Glutamatergic neuron (in vitro differentiated cells): ENCODE measurements around the gene LRRC39. TPM values are rescaled to one million over a fixed set of nuclear protein-coding genes. Genes with fewer than 3 reads are reported as not detected.

Source experiments
- DNase-seq: peaks from one replicate; pipeline ENCODE4 v3.0.0; 2022
- H3K27ac Mint-ChIP-seq: one replicate; pipeline ENCODE4 v1.8.0; 2020; ENCODE audit warnings: mild to moderate bottlenecking, mixed read lengths, inconsistent platforms; ENCODE audit not compliant: unreplicated experiment
- H3K27me3 Mint-ChIP-seq: one replicate; pipeline ENCODE4 v1.8.0; 2020; ENCODE audit warnings: mild to moderate bottlenecking, moderate library complexity, mixed read lengths, inconsistent platforms; ENCODE audit not compliant: unreplicated experiment
- H3K36me3 Mint-ChIP-seq: one replicate; pipeline ENCODE4 v1.8.0; 2020; ENCODE audit warnings: mild to moderate bottlenecking, mixed read lengths, inconsistent platforms; ENCODE audit not compliant: unreplicated experiment
- H3K4me1 Mint-ChIP-seq: one replicate; pipeline ENCODE4 v1.8.0; 2020; ENCODE audit warnings: mild to moderate bottlenecking, low read depth, mixed read lengths, inconsistent platforms; ENCODE audit not compliant: unreplicated experiment
- H3K4me3 Mint-ChIP-seq: one replicate; pipeline ENCODE4 v1.8.0; 2020; ENCODE audit warnings: mild to moderate bottlenecking, mixed read lengths, inconsistent platforms; ENCODE audit not compliant: unreplicated experiment
- H3K9me3 Mint-ChIP-seq: one replicate; pipeline ENCODE4 v1.8.0; 2020; ENCODE audit warnings: mild to moderate bottlenecking, moderate library complexity, mixed read lengths, inconsistent platforms; ENCODE audit not compliant: unreplicated experiment
- long read RNA-seq: library from polyadenylated mRNA; unstranded; transcript quantifications from one replicate; pipeline ENCODE4 v2.0.0, GENCODE V29; 2020; ENCODE audit not compliant: unreplicated experiment
- total RNA-seq: library from RNA; stranded (reverse); fragmentation: NEBNext Ultra II Directional; extraction: Animal tissue kit (Norgen Biotek cat#: 25700); gene quantifications from one replicate; pipeline ENCODE4 v1.2.1, GENCODE V29; 2021; ENCODE audit not compliant: unreplicated experiment
- TF ChIP-seq, protein P1 (sequence below): fragments of 200-600 bp; sonication (generic); IDR thresholded peaks from one replicate; pipeline ENCODE4 v1.5.0; 2021; ENCODE audit not compliant: partially characterized antibody, unreplicated experiment

The LRRC39 gene
- 2.1 TPM for total RNA-seq
- long read RNA-seq, result 0 reads

DNA sequence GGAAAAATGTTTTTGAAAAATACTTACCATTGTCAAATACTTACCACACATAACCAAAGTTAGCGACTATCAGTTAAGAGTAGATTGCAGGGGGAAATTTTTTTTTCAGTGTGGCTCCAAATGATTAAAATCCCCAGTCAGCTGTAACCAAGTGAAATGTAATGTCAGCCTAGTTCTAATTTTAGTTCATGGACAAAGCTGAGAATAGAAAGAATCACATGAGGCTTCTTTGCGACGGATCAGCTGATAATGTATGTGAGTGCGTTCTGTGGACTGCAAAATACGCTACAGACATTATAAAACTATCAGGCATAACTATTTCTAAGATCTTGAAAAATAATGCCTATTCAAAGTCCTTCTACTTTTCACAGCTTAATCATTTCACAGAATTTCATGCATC is at the start of gene LRRC39:
Gene LRRC39, minus strand, starts transcription at position 166 of the 400 bp plus-strand sequence. CDS start 9,740 bp downstream, outside the sequence.
- no peaks in the 10 kb centered on the region for H3K9me3 Mint-ChIP-seq

DNA sequence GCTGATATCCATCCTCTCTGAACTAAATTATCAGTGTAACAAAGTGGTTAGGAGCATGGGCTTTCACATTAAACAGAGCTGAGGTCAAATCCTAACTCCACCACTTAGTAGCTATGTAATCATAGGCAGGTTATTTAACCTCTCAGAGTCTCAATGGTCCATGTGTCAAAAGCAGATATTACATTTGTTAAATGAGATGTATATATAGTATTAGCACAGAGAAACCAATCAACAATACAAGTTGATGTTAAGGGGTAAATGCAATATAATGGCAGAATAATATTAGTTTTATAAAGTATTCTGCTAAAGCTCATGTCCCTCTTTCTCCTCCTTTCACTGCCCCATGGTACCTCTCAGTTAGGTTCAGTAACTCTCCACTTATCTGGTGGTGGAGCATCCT is 44.4 kb upstream of the LRRC39 start:
- TF ChIP-seq, protein P1, sequence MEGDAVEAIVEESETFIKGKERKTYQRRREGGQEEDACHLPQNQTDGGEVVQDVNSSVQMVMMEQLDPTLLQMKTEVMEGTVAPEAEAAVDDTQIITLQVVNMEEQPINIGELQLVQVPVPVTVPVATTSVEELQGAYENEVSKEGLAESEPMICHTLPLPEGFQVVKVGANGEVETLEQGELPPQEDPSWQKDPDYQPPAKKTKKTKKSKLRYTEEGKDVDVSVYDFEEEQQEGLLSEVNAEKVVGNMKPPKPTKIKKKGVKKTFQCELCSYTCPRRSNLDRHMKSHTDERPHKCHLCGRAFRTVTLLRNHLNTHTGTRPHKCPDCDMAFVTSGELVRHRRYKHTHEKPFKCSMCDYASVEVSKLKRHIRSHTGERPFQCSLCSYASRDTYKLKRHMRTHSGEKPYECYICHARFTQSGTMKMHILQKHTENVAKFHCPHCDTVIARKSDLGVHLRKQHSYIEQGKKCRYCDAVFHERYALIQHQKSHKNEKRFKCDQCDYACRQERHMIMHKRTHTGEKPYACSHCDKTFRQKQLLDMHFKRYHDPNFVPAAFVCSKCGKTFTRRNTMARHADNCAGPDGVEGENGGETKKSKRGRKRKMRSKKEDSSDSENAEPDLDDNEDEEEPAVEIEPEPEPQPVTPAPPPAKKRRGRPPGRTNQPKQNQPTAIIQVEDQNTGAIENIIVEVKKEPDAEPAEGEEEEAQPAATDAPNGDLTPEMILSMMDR, result no peak
- H3K9me3 Mint-ChIP-seq, result no peaks in the 10 kb centered on the region
- H3K4me1 Mint-ChIP-seq, result no peaks in the 10 kb centered on the region
- H3K27me3 Mint-ChIP-seq, result no peaks in the 10 kb centered on the region
- no peak for DNase-seq
- H3K27ac Mint-ChIP-seq, result no peak overlapping the region
- H3K4me3 Mint-ChIP-seq, result no peak overlapping the region
- no peaks in the 10 kb centered on the region for H3K36me3 Mint-ChIP-seq

More for the DNA sequence above, at the start of gene LRRC39:
- Mint-ChIP-seq H3K36me3 (no peaks in the 10 kb centered on the region), H3K27me3 (peaks cover 4% of the 10 kb centered on the region), H3K4me1 (no peaks in the 10 kb centered on the region), H3K4me3 (no peak within 1 kb of the TSS), H3K27ac (no peak within 1 kb of the TSS)
- DNase-seq, result no peak
- TF ChIP-seq, protein P1, result no peak

DNA sequence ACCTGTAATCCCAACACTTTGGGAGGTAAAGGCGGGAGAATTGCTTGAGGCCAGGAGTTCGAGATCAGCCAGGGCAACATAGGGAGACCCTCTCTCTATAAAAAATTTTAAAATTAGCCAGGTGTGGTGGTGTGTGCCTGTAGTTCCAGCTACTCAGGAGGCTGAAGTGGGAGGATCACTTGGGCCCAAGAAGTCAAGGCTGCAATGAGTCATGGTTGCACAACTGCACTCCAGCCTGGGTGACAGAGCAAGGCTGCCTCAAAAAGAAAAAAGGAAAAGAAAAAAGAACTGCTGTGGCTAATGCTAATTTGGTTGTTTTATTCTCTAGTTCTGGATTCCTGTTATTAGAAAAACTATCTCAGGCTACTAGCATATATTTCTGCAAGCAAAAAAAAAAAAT is 41.8 kb upstream of the LRRC39 start:
- no peaks in the 10 kb centered on the region for H3K27me3 Mint-ChIP-seq
- no peak overlapping the region for H3K27ac Mint-ChIP-seq
- TF ChIP-seq, protein P1, result no peak
- no peaks in the 10 kb centered on the region for H3K36me3 Mint-ChIP-seq
- no peak overlapping the region for H3K4me3 Mint-ChIP-seq
- H3K9me3 Mint-ChIP-seq, result no peaks in the 10 kb centered on the region
- no peak for DNase-seq
- no peaks in the 10 kb centered on the region for H3K4me1 Mint-ChIP-seq

DNA sequence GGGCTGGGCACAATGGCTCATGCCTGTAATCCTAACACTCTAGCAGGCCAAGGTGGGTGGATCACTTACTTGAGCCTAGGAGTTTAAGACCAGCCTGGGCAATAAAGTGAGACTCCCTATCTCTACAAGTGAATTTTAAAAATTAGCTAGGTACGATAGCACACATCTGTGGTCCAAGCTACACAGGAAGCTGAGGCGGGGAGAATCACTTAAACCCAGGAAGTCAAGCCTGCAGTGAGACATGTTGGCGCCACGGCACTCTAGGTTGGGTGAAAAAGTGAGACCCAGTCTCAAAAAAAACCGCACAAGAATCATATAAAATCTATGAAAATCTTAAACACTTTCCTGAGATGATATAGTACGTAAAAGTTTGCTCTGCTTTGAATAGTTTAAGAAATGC is 41.4 kb upstream of the LRRC39 start:
- Mint-ChIP-seq H3K36me3 (no peaks in the 10 kb centered on the region), H3K27ac (no peak overlapping the region), H3K27me3 (no peaks in the 10 kb centered on the region), H3K4me3 (no peak overlapping the region), H3K4me1 (no peaks in the 10 kb centered on the region), H3K9me3 (no peaks in the 10 kb centered on the region)
- TF ChIP-seq, protein P1, result no peak
- DNase-seq, result no peak

DNA sequence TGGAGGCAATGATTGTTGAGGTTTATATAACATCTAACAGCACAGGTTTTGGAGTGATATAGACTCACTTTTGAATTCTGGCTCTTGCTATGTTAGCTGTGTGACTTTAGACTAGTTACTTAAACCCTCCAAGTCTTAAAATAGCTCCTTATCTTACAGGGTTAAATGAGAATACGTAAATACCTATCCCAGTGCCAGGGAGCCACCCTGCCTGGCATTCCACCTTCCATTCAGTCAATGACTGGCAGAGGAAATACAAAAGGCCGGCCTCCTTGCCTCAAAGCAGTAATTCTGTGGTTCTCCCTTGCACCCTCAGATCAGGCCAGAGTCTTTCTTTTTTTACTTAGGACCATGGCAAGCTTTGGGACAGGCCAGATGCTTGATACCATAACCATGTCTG is 39.8 kb upstream of the LRRC39 start:
- H3K4me1 Mint-ChIP-seq, result no peaks in the 10 kb centered on the region
- no peak overlapping the region for H3K27ac Mint-ChIP-seq
- H3K27me3 Mint-ChIP-seq, result no peaks in the 10 kb centered on the region
- H3K36me3 Mint-ChIP-seq, result no peaks in the 10 kb centered on the region
- no peak overlapping the region for H3K4me3 Mint-ChIP-seq
- DNase-seq, result no peak
- H3K9me3 Mint-ChIP-seq, result no peaks in the 10 kb centered on the region
- TF ChIP-seq, protein P1, result no peak
